Measurements from ENCODE around the gene PARN. TPM values are rescaled to one million over a fixed set of nuclear protein-coding genes. Genes with fewer than 3 reads are reported as not detected.

PARN gene
- total RNA-seq, 1 experiment from 2014 or later, result 56.2 TPM

DNA sequence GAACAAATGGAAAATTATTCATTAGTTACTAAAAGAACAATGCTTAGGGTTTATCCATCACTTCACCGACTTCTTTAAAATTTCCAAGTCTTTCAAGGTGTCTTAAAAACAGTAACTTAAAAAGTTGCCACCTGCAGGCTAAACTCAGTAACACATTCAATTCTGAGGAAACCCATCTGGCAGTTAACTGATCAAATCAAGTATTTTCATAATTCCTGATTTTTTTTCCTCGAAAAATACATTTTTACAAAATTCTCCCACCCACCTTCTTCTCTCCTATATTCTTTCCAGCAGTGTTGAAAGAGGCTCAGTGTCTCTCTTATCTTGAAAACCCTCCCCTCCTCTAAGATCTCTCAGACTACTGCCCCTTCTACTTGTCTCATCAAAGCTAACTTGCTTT lies 29.9 kb downstream of the PARN start:
- Histone ChIP-seq H3K79me1 (ENCODE audit: insufficient read depth, low read depth, low read length, poor library complexity, severe bottlenecking) (no peaks in the 10 kb centered on the region), H3K27ac (ENCODE audit: insufficient read length, low read depth, low read length) (no peak overlapping the region), H4K20me1 (ENCODE audit: control insufficient read depth, insufficient read depth, insufficient read length) (no peaks in the 10 kb centered on the region), H3K9ac (ENCODE audit: extremely low read depth, insufficient read length, low read length) (no peak overlapping the region), H2BK5ac (ENCODE audit: insufficient read length, low read length) (no peak overlapping the region), H4K8ac (replicated peaks; ENCODE audit: insufficient read length, low read depth, low read length) (no peak overlapping the region), H3K18ac (ENCODE audit: insufficient read length, low read depth, low read length) (no peak overlapping the region), H4K5ac (ENCODE audit: insufficient read length, low read depth, low read length) (no peak overlapping the region), H2BK20ac (ENCODE audit: low read depth, low read length, poor library complexity, severe bottlenecking) (no peak overlapping the region), H2AK5ac (ENCODE audit: insufficient read length, low read length) (no peak overlapping the region), H3K9me3 (ENCODE audit: control insufficient read depth, low read depth, low read length) (no peaks in the 10 kb centered on the region), H3K79me2 (ENCODE audit: insufficient read depth, low read length) (no peaks in the 10 kb centered on the region), H3K27me3 (ENCODE audit: insufficient read depth, low read length) (no peaks in the 10 kb centered on the region), H2BK12ac (ENCODE audit: insufficient read length, low read depth, low read length) (no peak overlapping the region), H3K23ac (ENCODE audit: insufficient read length, low read depth, low read length) (no peak overlapping the region), H4K91ac (ENCODE audit: insufficient read length, low read depth, low read length) (no peak overlapping the region), H3T11ph (ENCODE audit: low read length) (no peak overlapping the region), H2BK120ac (ENCODE audit: low read depth, low read length, poor library complexity, severe bottlenecking) (no peak overlapping the region), H3K56ac (ENCODE audit: insufficient read length, low read depth, low read length) (no peak overlapping the region), H2AFZ (ENCODE audit: low read length) (no peak overlapping the region), H3K23me2 (ENCODE audit: insufficient read length, low read depth, low read length, poor library complexity, severe bottlenecking) (no peaks in the 10 kb centered on the region), H3K14ac (ENCODE audit: insufficient read depth, low read length) (no peak overlapping the region), H3K4me2 (ENCODE audit: insufficient read depth, insufficient read length, low read length) (no peak overlapping the region), H3K4ac (ENCODE audit: low read depth, low read length) (no peak overlapping the region), H2BK15ac (ENCODE audit: low read depth, low read length) (no peak overlapping the region), H3K4me1 (ENCODE audit: insufficient read depth, low read length) (no peaks in the 10 kb centered on the region)
- Mint-ChIP-seq H3K36me3 (ENCODE audit: insufficient read depth in 1 of 3, low read depth in 3 of 3) (peaks cover 17 to 82% (median 73%) of the 10 kb centered on the region in 3 experiments; a peak in 6 of 7 replicates), H3K4me3 (no peak overlapping the region), H3K27ac (peak overlapping the region in 1 of 3 experiments; percentile 24; a peak in 1 of 7 replicates), H3K27me3 (ENCODE audit: low read depth) (no peaks in the 10 kb centered on the region), H3K9me3 (no peaks in the 10 kb centered on the region), H3K4me1 (no peaks in the 10 kb centered on the region)
- no peak for DNase-seq
- 100% methylated on average over 1 of the region's 2 CpGs for WGBS (ENCODE audit: extremely low coverage, insufficient read length, low lambda C conversion rate)
- TF ChIP-seq, protein P1, sequence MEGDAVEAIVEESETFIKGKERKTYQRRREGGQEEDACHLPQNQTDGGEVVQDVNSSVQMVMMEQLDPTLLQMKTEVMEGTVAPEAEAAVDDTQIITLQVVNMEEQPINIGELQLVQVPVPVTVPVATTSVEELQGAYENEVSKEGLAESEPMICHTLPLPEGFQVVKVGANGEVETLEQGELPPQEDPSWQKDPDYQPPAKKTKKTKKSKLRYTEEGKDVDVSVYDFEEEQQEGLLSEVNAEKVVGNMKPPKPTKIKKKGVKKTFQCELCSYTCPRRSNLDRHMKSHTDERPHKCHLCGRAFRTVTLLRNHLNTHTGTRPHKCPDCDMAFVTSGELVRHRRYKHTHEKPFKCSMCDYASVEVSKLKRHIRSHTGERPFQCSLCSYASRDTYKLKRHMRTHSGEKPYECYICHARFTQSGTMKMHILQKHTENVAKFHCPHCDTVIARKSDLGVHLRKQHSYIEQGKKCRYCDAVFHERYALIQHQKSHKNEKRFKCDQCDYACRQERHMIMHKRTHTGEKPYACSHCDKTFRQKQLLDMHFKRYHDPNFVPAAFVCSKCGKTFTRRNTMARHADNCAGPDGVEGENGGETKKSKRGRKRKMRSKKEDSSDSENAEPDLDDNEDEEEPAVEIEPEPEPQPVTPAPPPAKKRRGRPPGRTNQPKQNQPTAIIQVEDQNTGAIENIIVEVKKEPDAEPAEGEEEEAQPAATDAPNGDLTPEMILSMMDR (conservative IDR thresholded peaks at IDR 0.05), result peak; percentile 67; the same call in 2 of the 3 replicates
